CD4-positive, CD25-positive, alpha-beta regulatory T cell (primary cell): ENCODE data around the gene CDKN2D. TPM values are rescaled to one million over a fixed set of nuclear protein-coding genes. Genes with fewer than 3 reads are reported as not detected.

Source experiments
- ATAC-seq, 2 donors: fragments of 150-1000 bp; cut with Tn5 transposase; one replicate each; pipeline ENCODE4 v1.10.0; 2021; ENCODE audit warnings: low read depth in 2 of 2, moderate number of reproducible peaks in 2 of 2, moderate library complexity in 1 of 2
- DNase-seq, 3 donors: peaks; one replicate each; pipeline versions ENCODE4 v3.0.0 to v3.0.0-alpha.2; 2012 to 2022; ENCODE audit warnings: mixed read lengths in 1 of 3
- H3K27ac ChIP-seq: one replicate; pipeline ENCODE4 v1.7.0; 2013; ENCODE audit warnings: mild to moderate bottlenecking, low read length; ENCODE audit not compliant: insufficient read depth, poor library complexity, severe bottlenecking
- H3K27me3 ChIP-seq: one replicate; pipeline ENCODE4 v1.7.0; 2013; ENCODE audit warnings: low read length; ENCODE audit not compliant: control insufficient read depth, insufficient read depth
- H3K36me3 ChIP-seq: one replicate; pipeline ENCODE4 v1.7.0; 2013; ENCODE audit warnings: mild to moderate bottlenecking, low read length, moderate library complexity; ENCODE audit not compliant: control insufficient read depth, insufficient read depth
- H3K4me1 ChIP-seq: 2 replicates; pipeline ENCODE4 v1.7.0; 2013; ENCODE audit warnings: mild to moderate bottlenecking, low read length; ENCODE audit not compliant: insufficient read depth, control insufficient read depth, poor library complexity, severe bottlenecking
- H3K4me3 ChIP-seq: one replicate; pipeline ENCODE4 v1.7.0; 2013; ENCODE audit warnings: low read depth, mild to moderate bottlenecking, low read length, moderate library complexity
- H3K9me3 ChIP-seq, 2 experiments: 1 replicate in 1 of 2; 2 replicates in 1 of 2; pipeline ENCODE4 v1.7.0; 2013; ENCODE audit warnings: low read length in 2 of 2, mild to moderate bottlenecking in 1 of 2, moderate library complexity in 1 of 2; ENCODE audit not compliant: control insufficient read depth in 2 of 2
- H3K27ac Mint-ChIP-seq, 3 donors: one replicate each; pipeline ENCODE4 v1.8.0; 2020 to 2022; ENCODE audit warnings: mild to moderate bottlenecking in 3 of 3, mixed read lengths in 3 of 3, moderate library complexity in 2 of 3
- H3K27me3 Mint-ChIP-seq: one replicate; pipeline ENCODE4 v1.8.0; 2022; ENCODE audit warnings: mild to moderate bottlenecking, mixed read lengths
- H3K36me3 Mint-ChIP-seq: one replicate; pipeline ENCODE4 v1.8.0; 2020; ENCODE audit warnings: mixed read lengths
- H3K4me1 Mint-ChIP-seq, 4 donors: one replicate each; pipeline ENCODE4 v1.8.0; 2020 to 2022; ENCODE audit warnings: mixed read lengths in 4 of 4, mild to moderate bottlenecking in 1 of 4
- H3K4me3 Mint-ChIP-seq, 4 donors: one replicate each; pipeline ENCODE4 v1.8.0; 2020 to 2022; ENCODE audit warnings: mild to moderate bottlenecking in 4 of 4, mixed read lengths in 4 of 4, moderate library complexity in 3 of 4
- H3K9me3 Mint-ChIP-seq, 7 donors: one replicate each; pipeline ENCODE4 v1.8.0; 2020 to 2022; ENCODE audit warnings: mixed read lengths in 7 of 7, mild to moderate bottlenecking in 3 of 7, moderate library complexity in 2 of 7
- polyA plus RNA-seq, 4 donors: library from polyadenylated mRNA; unstranded; fragments of 300-500 nt; fragmentation: Illumina TruSeq; gene quantifications; one replicate each; pipeline ENCODE4 v1.2.3, GENCODE V29; 2021
- total RNA-seq: library from RNA; stranded (reverse); gene quantifications from one replicate; pipeline ENCODE4 v1.2.3, GENCODE V29; 2022

Gene CDKN2D
- total and polyA plus RNA-seq, 5 donors from 2014 or later, result 57.0 to 125 (median 112) TPM

DNA sequence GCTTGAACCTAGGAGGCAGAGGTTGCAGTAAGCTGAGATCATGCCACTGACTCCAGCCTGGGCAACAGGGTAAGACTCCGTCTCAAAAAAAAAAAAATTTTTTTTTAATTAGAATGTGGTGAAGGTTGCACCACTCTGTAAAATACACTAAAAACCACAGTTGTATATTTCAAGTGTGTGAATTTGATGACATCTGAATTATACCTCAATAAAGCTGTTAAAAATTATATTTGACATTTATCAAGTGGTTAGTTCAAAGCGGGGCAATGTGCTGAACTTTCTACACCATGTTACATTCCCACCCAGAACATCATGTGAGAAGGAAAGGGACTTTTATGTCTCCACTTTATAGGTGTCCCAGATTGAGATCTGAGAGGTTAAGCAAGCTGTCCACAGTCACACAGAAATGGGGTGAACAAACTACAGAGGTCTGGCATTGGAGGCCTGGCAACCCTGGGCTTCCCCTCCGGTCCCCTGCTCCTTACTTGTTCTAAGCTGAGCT lies 45.6 kb downstream of the CDKN2D start:
- Histone ChIP-seq H3K27me3 (peaks cover 6% of the 10 kb centered on the region), H3K27ac (no peak overlapping the region), H3K4me1 (peaks cover 11% of the 10 kb centered on the region), H3K4me3 (no peak overlapping the region), H3K36me3 (no peaks in the 10 kb centered on the region), H3K9me3 (no peaks in the 10 kb centered on the region)
- Mint-ChIP-seq H3K4me3 (no peak overlapping the region), H3K27me3 (peaks cover 39% of the 10 kb centered on the region), H3K36me3 (peaks cover under 1% of the 10 kb centered on the region), H3K4me1 (peaks cover under 1 to 13% (median 8%) of the 10 kb centered on the region in 4 donors), H3K27ac (no peak overlapping the region), H3K9me3 (peaks cover 0 to 2% (median 0%) of the 10 kb centered on the region in 7 donors)
- no peak for DNase-seq
- ATAC-seq, result no peak

DNA sequence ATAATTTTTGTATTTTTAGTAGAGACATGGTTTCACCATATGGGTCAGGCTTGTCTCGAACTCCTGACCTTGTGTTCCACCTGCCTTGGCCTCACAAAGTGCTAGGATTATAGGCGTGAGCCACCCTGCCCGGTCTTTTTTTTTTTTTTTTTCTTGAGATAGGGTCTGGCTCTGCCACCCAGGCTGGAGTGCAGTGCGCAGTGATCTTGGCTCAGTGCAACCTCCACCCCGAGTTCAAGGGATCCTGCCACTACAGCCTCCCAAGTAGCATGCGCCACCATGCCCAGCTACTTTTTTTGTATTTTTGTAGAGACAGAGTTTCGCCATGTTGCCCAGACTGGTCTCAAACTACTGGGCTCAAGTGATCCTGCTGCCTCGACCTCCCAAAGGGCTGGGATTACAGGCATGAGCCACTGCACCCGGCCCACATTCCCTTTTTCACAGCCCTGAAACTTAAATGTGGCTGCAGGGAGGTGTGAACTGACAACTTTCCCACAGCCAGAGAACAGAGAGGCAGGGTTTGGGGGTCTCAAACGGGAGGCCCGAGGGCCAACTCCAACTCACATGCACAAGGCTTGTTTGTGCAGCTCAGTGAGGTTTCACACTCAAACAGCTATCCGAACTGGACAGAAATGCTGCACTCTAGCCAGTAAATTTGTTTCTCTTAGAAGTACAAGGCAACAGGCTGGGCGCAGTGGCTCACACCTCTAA lies 47.2 kb downstream of the CDKN2D start:
- Histone ChIP-seq H3K4me1 (peaks cover 25% of the 10 kb centered on the region), H3K27me3 (peaks cover 8% of the 10 kb centered on the region), H3K27ac (no peak overlapping the region), H3K9me3 (no peaks in the 10 kb centered on the region), H3K36me3 (no peaks in the 10 kb centered on the region), H3K4me3 (no peak overlapping the region)
- no peak for DNase-seq
- H3K27me3 Mint-ChIP-seq, result peaks cover 48% of the 10 kb centered on the region
- no peak overlapping the region for H3K27ac Mint-ChIP-seq
- peaks cover 3 to 20% (median 12%) of the 10 kb centered on the region in 4 donors for H3K4me1 Mint-ChIP-seq
- no peak overlapping the region for H3K4me3 Mint-ChIP-seq
- peaks cover 0 to 2% (median 0%) of the 10 kb centered on the region in 7 donors for H3K9me3 Mint-ChIP-seq
- ATAC-seq, result no peak
- H3K36me3 Mint-ChIP-seq, result peaks cover 3% of the 10 kb centered on the region

DNA sequence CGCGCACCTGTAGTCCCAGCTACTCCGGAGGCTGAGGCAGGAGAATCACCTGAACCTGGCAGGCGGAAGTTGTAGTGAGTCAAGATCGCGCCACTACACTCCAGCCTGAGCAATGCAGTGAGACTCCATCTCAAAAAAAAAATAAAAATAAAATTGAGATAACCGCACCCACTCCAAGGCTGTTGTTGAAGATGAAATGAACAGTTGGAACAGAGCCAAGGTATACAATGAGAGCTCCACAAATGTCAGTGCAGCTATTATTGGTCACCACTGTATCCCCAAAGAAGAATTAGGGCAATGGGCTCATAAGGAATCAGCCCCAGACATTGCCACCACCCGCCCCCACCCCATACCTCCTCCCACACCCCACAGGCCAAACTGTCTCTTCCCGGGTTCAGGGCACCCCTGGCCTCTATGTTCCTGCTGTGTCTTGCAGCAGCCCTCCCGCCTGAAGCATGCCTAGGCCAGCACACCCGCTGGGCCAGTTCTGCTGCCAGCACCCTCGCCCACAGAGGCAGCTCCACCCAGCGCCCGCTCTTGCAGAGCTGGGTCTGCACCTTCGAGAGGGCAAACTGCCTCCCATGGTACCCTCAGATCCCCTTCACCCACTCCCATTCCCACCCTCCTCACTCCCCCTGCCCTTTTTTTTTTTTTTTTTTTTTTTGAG lies 48.0 kb downstream of the CDKN2D start:
- ATAC-seq, result no peak
- Histone ChIP-seq H3K4me1 (peaks cover 25% of the 10 kb centered on the region), H3K27me3 (peaks cover 14% of the 10 kb centered on the region), H3K36me3 (no peaks in the 10 kb centered on the region), H3K27ac (no peak overlapping the region), H3K4me3 (no peak overlapping the region), H3K9me3 (no peaks in the 10 kb centered on the region)
- peaks cover 3 to 22% (median 12%) of the 10 kb centered on the region in 4 donors for H3K4me1 Mint-ChIP-seq
- H3K27ac Mint-ChIP-seq, result peak overlapping the region in 1 of 3 donors; percentile 5
- H3K27me3 Mint-ChIP-seq, result peaks cover 56% of the 10 kb centered on the region
- DNase-seq, result no peak
- no peak overlapping the region for H3K4me3 Mint-ChIP-seq
- H3K9me3 Mint-ChIP-seq, result peaks cover 0 to 2% (median 0%) of the 10 kb centered on the region in 7 donors
- peaks cover 3% of the 10 kb centered on the region for H3K36me3 Mint-ChIP-seq

DNA sequence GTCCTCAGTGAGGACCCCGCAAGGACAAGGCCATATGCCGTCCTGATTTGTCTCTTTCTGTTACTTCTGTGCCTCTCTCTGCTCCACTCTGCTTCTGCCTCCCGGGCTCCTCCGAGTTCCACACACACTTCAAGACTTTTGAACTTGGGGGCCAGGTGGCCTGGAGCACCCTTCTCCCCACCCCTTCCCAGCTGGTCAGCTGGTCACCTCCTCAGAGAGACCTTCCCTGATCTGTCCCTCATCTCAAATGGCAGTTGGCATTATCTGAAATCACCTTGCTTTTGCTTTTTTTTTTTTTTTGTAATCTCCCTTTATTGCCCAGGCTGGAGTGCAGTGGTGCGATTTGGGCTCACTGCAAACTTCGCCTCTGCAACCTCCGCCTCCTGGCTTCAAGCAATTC lies 49.4 kb downstream of the CDKN2D start:
- DNase-seq (no peak), ATAC-seq (no peak)
- no peaks in the 10 kb centered on the region for H3K36me3 ChIP-seq
- no peak overlapping the region for H3K27ac Mint-ChIP-seq
- H3K9me3 ChIP-seq, result no peaks in the 10 kb centered on the region
- H3K4me1 ChIP-seq, result peaks cover 25% of the 10 kb centered on the region
- peaks cover 3 to 22% (median 12%) of the 10 kb centered on the region in 4 donors for H3K4me1 Mint-ChIP-seq
- peaks cover 17% of the 10 kb centered on the region for H3K27me3 ChIP-seq
- peaks cover 0 to 2% (median 0%) of the 10 kb centered on the region in 7 donors for H3K9me3 Mint-ChIP-seq
- H3K27me3 Mint-ChIP-seq, result peaks cover 63% of the 10 kb centered on the region
- no peak overlapping the region for H3K4me3 ChIP-seq
- peak overlapping the region in 1 of 4 donors; percentile 23 for H3K4me3 Mint-ChIP-seq
- H3K27ac ChIP-seq, result no peak overlapping the region
- H3K36me3 Mint-ChIP-seq, result peaks cover 3% of the 10 kb centered on the region

DNA sequence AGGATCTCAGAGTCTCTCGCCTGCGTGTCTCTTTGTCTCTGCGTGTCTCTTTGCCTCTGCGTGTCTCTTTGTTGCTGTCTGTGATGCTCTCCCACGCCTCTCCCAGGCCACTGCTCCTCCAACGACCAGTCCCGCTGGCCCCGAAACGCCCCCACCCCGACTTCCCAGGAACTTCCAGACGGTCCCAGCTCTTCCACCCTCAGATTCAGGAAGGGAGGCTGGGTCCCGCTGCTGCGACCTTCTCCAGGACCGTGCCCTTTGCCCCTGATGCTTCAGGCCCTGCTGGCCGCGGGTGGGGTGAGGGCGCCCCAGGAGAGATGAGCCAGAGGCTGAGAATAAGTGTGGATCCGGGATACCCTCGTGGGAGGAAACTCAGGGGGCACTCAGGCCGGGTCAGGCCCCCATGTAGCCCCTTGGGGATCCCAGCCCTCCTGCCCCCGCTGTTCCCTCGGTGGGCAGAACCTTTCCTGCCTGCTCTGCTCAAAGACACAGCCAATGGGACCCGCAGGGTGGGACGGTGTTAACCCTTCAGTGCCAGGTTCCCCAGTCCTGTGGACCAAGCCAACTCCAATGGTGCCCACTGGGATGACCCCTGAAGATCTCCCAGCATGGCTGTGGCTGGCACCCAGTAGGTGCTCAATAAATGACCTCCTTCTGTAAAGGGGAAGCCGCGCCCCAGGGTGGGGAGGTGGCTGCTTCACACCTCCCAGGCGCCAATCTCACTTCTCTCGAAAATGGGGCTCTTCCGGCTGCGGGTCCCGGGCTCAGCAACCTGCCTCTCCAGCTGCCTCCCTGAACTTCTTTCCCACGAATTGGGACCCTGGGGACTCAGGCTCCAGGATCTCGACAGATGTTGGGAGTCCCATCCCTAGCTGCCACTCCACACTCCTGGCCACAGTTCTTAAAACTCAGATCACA lies 50.1 kb downstream of the CDKN2D start:
- Mint-ChIP-seq H3K27ac (no peak overlapping the region), H3K4me3 (peak overlapping the region in 3 of 4 donors; percentile 52 to 79 (median 67)), H3K27me3 (peaks cover 59% of the 10 kb centered on the region), H3K9me3 (peaks cover 0 to 2% (median 0%) of the 10 kb centered on the region in 7 donors), H3K4me1 (peaks cover 3 to 23% (median 13%) of the 10 kb centered on the region in 4 donors), H3K36me3 (peaks cover 3% of the 10 kb centered on the region)
- Histone ChIP-seq H3K9me3 (no peaks in the 10 kb centered on the region), H3K4me1 (peaks cover 28% of the 10 kb centered on the region), H3K27me3 (peaks cover 17% of the 10 kb centered on the region), H3K27ac (no peak overlapping the region), H3K36me3 (no peaks in the 10 kb centered on the region), H3K4me3 (no peak overlapping the region)
- DNase-seq, result no peak
- no peak for ATAC-seq

DNA sequence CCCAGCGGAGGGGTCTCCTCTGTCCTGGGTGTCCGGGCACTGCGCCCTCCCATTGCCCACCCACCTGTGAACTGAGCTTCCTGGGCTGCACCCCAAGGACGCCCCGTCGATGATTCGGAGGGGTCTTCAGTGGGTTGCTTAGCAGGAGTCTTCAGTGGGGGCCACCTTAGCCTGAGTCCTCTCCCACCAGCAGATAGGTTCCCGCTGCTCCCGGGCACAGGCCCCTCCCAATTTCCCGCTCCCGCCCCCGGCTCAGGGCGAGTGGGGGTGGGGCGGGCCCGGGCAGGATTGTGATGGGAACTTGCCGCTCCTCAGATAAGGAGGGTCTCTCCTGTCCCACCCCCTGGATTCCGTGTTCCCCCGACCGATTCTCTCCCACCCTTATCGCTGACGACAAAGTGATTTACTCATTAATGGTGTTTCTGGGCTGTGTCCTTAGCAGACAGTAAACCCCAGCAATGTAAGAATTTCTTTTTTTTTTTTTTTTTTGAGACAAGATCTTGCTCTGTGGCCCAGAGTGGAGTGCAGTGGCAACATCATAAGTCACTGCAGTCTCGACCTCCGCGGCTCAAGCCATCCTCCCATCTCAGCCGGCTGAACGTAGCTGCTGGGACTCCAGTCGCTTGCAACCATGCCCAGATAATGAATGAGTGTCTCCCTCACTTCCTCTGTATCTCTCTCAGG lies 50.9 kb downstream of the CDKN2D start:
- H3K27ac Mint-ChIP-seq, result no peak overlapping the region
- H3K9me3 ChIP-seq, result no peaks in the 10 kb centered on the region
- no peak overlapping the region for H3K27ac ChIP-seq
- peak; percentile 17 to 31 for ATAC-seq
- no peak overlapping the region for H3K4me3 ChIP-seq
- peaks cover 23% of the 10 kb centered on the region for H3K27me3 ChIP-seq
- DNase-seq, result no peak
- peaks cover 3 to 30% (median 13%) of the 10 kb centered on the region in 4 donors for H3K4me1 Mint-ChIP-seq
- H3K9me3 Mint-ChIP-seq, result peaks cover 0 to 2% (median 0%) of the 10 kb centered on the region in 7 donors
- peak overlapping the region; percentile 44 to 79 (median 54) for H3K4me3 Mint-ChIP-seq
- peaks cover 28% of the 10 kb centered on the region for H3K4me1 ChIP-seq
- H3K36me3 Mint-ChIP-seq, result peaks cover 3% of the 10 kb centered on the region
- peaks cover 62% of the 10 kb centered on the region for H3K27me3 Mint-ChIP-seq
- H3K36me3 ChIP-seq, result no peaks in the 10 kb centered on the region

DNA sequence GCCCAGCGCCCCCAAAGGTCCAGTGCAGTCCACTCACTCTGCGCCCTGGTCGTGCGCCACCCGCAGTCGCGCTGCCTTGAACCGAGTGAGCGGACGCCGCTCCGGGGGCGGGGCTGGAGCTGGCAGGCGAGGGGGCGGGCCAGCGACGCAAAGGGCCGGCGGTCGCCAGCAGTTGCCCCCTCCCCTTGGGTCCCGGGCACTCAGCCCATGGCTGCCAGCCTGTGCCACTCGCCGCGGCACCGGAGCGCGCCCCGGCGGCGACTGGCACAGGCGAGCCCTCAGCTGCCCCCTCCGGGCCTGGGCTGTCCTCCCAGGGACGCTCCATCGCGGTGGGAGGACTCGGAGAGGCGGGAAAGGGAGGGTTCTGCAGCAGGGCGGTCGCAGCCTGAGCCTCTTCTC lies 51.4 kb downstream of the CDKN2D start, which contains the start of gene S1PR5:
S1PR5 (minus strand) TSS at position 87 of the 399 bp plus-strand sequence. CDS start 2,436 bp downstream, outside the sequence.
- Histone ChIP-seq H3K9me3 (no peaks in the 10 kb centered on the region), H3K36me3 (no peaks in the 10 kb centered on the region), H3K4me1 (peaks cover 28% of the 10 kb centered on the region), H3K27ac (no peak within 1 kb of the TSS), H3K4me3 (no peak within 1 kb of the TSS), H3K27me3 (peaks cover 26% of the 10 kb centered on the region)
- no peak for DNase-seq
- no peak for ATAC-seq
- Mint-ChIP-seq H3K9me3 (peaks cover 0 to 2% (median 0%) of the 10 kb centered on the region in 7 donors), H3K27ac (no peak within 1 kb of the TSS), H3K4me1 (peaks cover 3 to 30% (median 13%) of the 10 kb centered on the region in 4 donors), H3K4me3 (peak within 1 kb of the TSS; percentile 56 to 79 (median 74)), H3K27me3 (peaks cover 67% of the 10 kb centered on the region), H3K36me3 (peaks cover 3% of the 10 kb centered on the region)
